IMR-90 (cell line): ENCODE data around the gene PYY. TPM values are rescaled to one million over a fixed set of nuclear protein-coding genes. Genes with fewer than 3 reads are reported as not detected.

Experiments
- ATAC-seq: fragments of 200-7000 bp; cut with Tn5 transposase; 2 replicates; pipeline ENCODE4 v1.9.1; 2020; ENCODE audit warnings: low read depth, mild to moderate bottlenecking, moderate library complexity
- BruUV-seq: library from RNA; stranded (reverse); fragments of 400-500 nt; replicated peaks from 2 replicates; lab custom pipeline; 2021; lab: Mats Ljungman, UMichigan
- CTCF ChIA-PET: fragments of 300-600 bp; formaldehyde crosslinking; extraction: SDS; loops from one replicate; lab custom pipeline; 2021; ENCODE audit warnings: antibody characterized with exemption; lab: Yijun Ruan, JAX
- POLR2A ChIA-PET: fragments of 300-600 bp; sonication (Branson Sonifier 250); formaldehyde crosslinking; loops from one replicate; lab custom pipeline; 2022; ENCODE audit warnings: antibody characterized with exemption; ENCODE audit not compliant: unreplicated experiment; lab: Charles Lee
- DNase-seq: peaks from one replicate; pipeline ENCODE4 v3.0.0; 2013
- H2AFZ ChIP-seq: replicated peaks from 2 replicates; pipeline ENCODE3; 2013; ENCODE audit warnings: low read length, mild to moderate bottlenecking; ENCODE audit not compliant: poor library complexity
- H2AK5ac ChIP-seq: 2 replicates; pipeline ENCODE4 v1.6.1; 2013; ENCODE audit warnings: low read depth, low read length, inconsistent platforms
- H2AK9ac ChIP-seq: replicated peaks from 2 replicates; pipeline ENCODE3; 2013; ENCODE audit warnings: mild to moderate bottlenecking, low read depth, low read length, moderate library complexity; ENCODE audit not compliant: poor library complexity
- H2BK120ac ChIP-seq: 2 replicates; pipeline ENCODE4 v1.6.1; 2013; ENCODE audit warnings: low read depth, low read length, inconsistent platforms
- H2BK15ac ChIP-seq: 3 replicates; pipeline ENCODE4 v1.6.1; 2013; ENCODE audit warnings: low read depth, low read length, inconsistent platforms
- H2BK20ac ChIP-seq: 2 replicates; pipeline ENCODE4 v1.6.1; 2013; ENCODE audit warnings: low read depth, mild to moderate bottlenecking, inconsistent platforms, low read length, moderate library complexity
- H2BK5ac ChIP-seq: 2 replicates; pipeline ENCODE4 v1.6.1; 2013; ENCODE audit warnings: mild to moderate bottlenecking, low read depth, low read length, inconsistent platforms; ENCODE audit not compliant: poor library complexity, severe bottlenecking
- H3K14ac ChIP-seq: replicated peaks from 2 replicates; pipeline ENCODE4 v1.6.1; 2013; ENCODE audit warnings: low read depth, low read length, inconsistent platforms
- H3K18ac ChIP-seq: 2 replicates; pipeline ENCODE4 v1.6.1; 2013; ENCODE audit warnings: low read depth, low read length, control low read depth
- H3K23ac ChIP-seq: 2 replicates; pipeline ENCODE4 v1.6.1; 2013; ENCODE audit warnings: low read depth, low read length, inconsistent platforms
- H3K27ac ChIP-seq: 2 replicates; pipeline ENCODE4 v1.5.1; 2013; ENCODE audit warnings: mild to moderate bottlenecking, control low read depth, low read length; ENCODE audit not compliant: insufficient read depth
- H3K27me3 ChIP-seq: 2 replicates; pipeline ENCODE4 v1.6.1; 2013; ENCODE audit warnings: low read length; ENCODE audit not compliant: control insufficient read depth, insufficient read depth
- H3K36me3 ChIP-seq: 2 replicates; pipeline ENCODE4 v1.6.1; 2013; ENCODE audit warnings: low read length, mixed read lengths; ENCODE audit not compliant: control insufficient read depth, insufficient read depth
- H3K4ac ChIP-seq: 2 replicates; pipeline ENCODE4 v1.6.1; 2013; ENCODE audit warnings: low read depth, low read length, inconsistent platforms
- H3K4me1 ChIP-seq: 2 replicates; pipeline ENCODE4 v1.6.1; 2013; ENCODE audit warnings: low read length, mixed read lengths; ENCODE audit not compliant: control insufficient read depth, insufficient read depth
- H3K4me2 ChIP-seq: 2 replicates; pipeline ENCODE4 v1.6.1; 2013; ENCODE audit warnings: low read depth, mild to moderate bottlenecking, control low read depth, low read length, moderate library complexity
- H3K4me3 ChIP-seq: 2 replicates; pipeline ENCODE4 v1.5.1; 2013; ENCODE audit warnings: low read depth, mild to moderate bottlenecking, control low read depth, low read length, moderate library complexity; ENCODE audit not compliant: insufficient read depth
- H3K56ac ChIP-seq: 2 replicates; pipeline ENCODE4 v1.6.1; 2013; ENCODE audit warnings: low read length, inconsistent platforms; ENCODE audit not compliant: insufficient read depth; ENCODE audit errors: extremely low read depth
- H3K79me1 ChIP-seq, 2 experiments: 2 replicates each; pipeline ENCODE4 v1.6.1; 2013; ENCODE audit warnings: low read length in 2 of 2, inconsistent platforms in 1 of 2, low read depth in 1 of 2
- H3K9ac ChIP-seq: 2 replicates; pipeline ENCODE4 v1.6.1; 2013; ENCODE audit warnings: low read depth, low read length, control low read depth
- H3K9me1 ChIP-seq: 2 replicates; pipeline ENCODE4 v1.6.1; 2013; ENCODE audit warnings: low read length, inconsistent platforms; ENCODE audit not compliant: insufficient read depth
- H3K9me3 ChIP-seq: 2 replicates; pipeline ENCODE4 v1.6.1; 2013; ENCODE audit warnings: low read length; ENCODE audit not compliant: control insufficient read depth, insufficient read depth
- H4K20me1 ChIP-seq: 2 replicates; pipeline ENCODE4 v1.6.1; 2013; ENCODE audit warnings: low read length, inconsistent platforms; ENCODE audit not compliant: insufficient read depth
- H4K5ac ChIP-seq: 2 replicates; pipeline ENCODE4 v1.6.1; 2013; ENCODE audit warnings: mild to moderate bottlenecking, low read depth, low read length, control low read depth
- H4K8ac ChIP-seq, 2 experiments: 2 replicates each; pipeline ENCODE4 v1.6.1; 2013; ENCODE audit warnings: low read depth in 2 of 2, low read length in 2 of 2, control low read depth in 1 of 2, inconsistent platforms in 1 of 2
- H4K91ac ChIP-seq: 2 replicates; pipeline ENCODE4 v1.6.1; 2013; ENCODE audit warnings: low read depth, low read length, inconsistent platforms; ENCODE audit not compliant: insufficient read depth
- BHLHE40 ChIP-seq: fragments of 150-350 bp; IDR thresholded peaks from 2 replicates; pipeline ENCODE4 v1.6.1; 2016; ENCODE audit warnings: mild to moderate bottlenecking, low read depth, low read length
- FOS ChIP-seq: fragments of 150-350 bp; IDR thresholded peaks from 2 replicates; pipeline ENCODE4 v1.6.1; 2016; ENCODE audit warnings: low read depth, low read length
- MXI1 ChIP-seq: IDR thresholded peaks from 2 replicates; pipeline ENCODE4 v1.6.1; 2012; ENCODE audit warnings: low read depth, mild to moderate bottlenecking, low read length, moderate library complexity, borderline replicate concordance
- NFE2L2 ChIP-seq: fragments of 150-350 bp; IDR thresholded peaks from 2 replicates; pipeline ENCODE4 v1.6.1; 2016; ENCODE audit warnings: low read depth, mild to moderate bottlenecking, low read length
- POLR2A ChIP-seq: IDR thresholded peaks from 2 replicates; pipeline ENCODE4 v1.6.1; 2012; ENCODE audit warnings: mild to moderate bottlenecking, low read depth, low read length
- RAD21 ChIP-seq: IDR thresholded peaks from 2 replicates; pipeline ENCODE4 v1.6.1; 2012; ENCODE audit warnings: low read length, improper control_type of control experiment
- RCOR1 ChIP-seq: IDR thresholded peaks from 2 replicates; pipeline ENCODE4 v1.6.1; 2012; ENCODE audit warnings: mild to moderate bottlenecking, low read length, improper control_type of control experiment; ENCODE audit not compliant: insufficient replicate concordance
- RFX5 ChIP-seq: IDR thresholded peaks from 2 replicates; pipeline ENCODE4 v1.8.0; 2012; ENCODE audit warnings: low read depth, mild to moderate bottlenecking, low read length, moderate library complexity
- SMC3 ChIP-seq: fragments of 150-350 bp; IDR thresholded peaks from 2 replicates; pipeline ENCODE4 v1.6.1; 2016; ENCODE audit warnings: low read depth, mild to moderate bottlenecking, antibody characterized with exemption, low read length, moderate library complexity
- WGBS, 2 experiments: methylation state at CpG; one replicate each; pipeline versions ENCODE4 v1.1.5 to v1.1.7; 2013; ENCODE audit warnings: missing lambda C conversion rate in 2 of 2; ENCODE audit not compliant: insufficient read length in 1 of 2; ENCODE audit errors: extremely low coverage in 2 of 2; 5-methylcytosine and 5-hydroxymethylcytosine counted together
- dilution Hi-C: fragments of 300-500 bp; cut with HindIII; formaldehyde crosslinking; loops from one replicate; pipeline ENCODE4 v1.14.3; 2018; ENCODE audit warnings: low sequenced_read_pairs; ENCODE audit not compliant: unreplicated experiment
- in situ Hi-C: fragments of 300-500 bp; cut with MboI; formaldehyde crosslinking; loops from 3 replicates; pipeline ENCODE4 v1.14.3; 2019; ENCODE audit warnings: low sequenced_read_pairs, inconsistent platforms, mixed read lengths
- intact Hi-C: fragments of 100-400 bp; cut with micrococcal nuclease; formaldehyde crosslinking; loops from 2 replicates; pipeline ENCODE4 v1.10.0; 2022
- polyA plus RNA-seq, 3 experiments: library from polyadenylated mRNA; depleted of rRNA; stranded (reverse); fragments of >200 nt; gene quantifications; 2 replicates each; pipeline ENCODE4 v1.2.3, GENCODE V29; 2012; ENCODE audit warnings: low replicate concordance in 1 of 3
- total RNA-seq: library from RNA; depleted of rRNA; stranded (reverse); fragments of >200 nt; gene quantifications from 2 replicates; pipeline ENCODE4 v1.2.3, GENCODE V29; 2012

The PYY gene
- total and polyA plus RNA-seq, 2 of the 4 experiments (the other 2 are of a cell fraction): not detected

- no peak overlapping the region for H3K4me2 ChIP-seq
- H3K36me3 ChIP-seq: no peaks in the 10 kb centered on the region
- no peak for DNase-seq
- peaks cover 3% of the 10 kb centered on the region; the same call in 1 of the 2 replicates for H3K9me1 ChIP-seq
- 19 to 100% methylated on average over 1 to 2 of the region's 4 CpGs for WGBS, 2 experiments
- no TSS peak for BruUV-seq
- no peak for ATAC-seq
- no peaks in the 10 kb centered on the region for H3K79me1 ChIP-seq
- H2AK5ac ChIP-seq: no peak overlapping the region
- POLR2A ChIA-PET: interaction anchor here (0.7 kb wide), 1 partner anchor 15 kb away, joined by 3 read pairs; no protein-coding TSS in a partner anchor
- 0 out of 2 replicates have a peak, but pooled peaks cover under 1% of the 10 kb centered on the region for H3K4me1 ChIP-seq
- no peak overlapping the region for H3K9ac ChIP-seq
- no peak overlapping the region for H3K27ac ChIP-seq
- H4K91ac ChIP-seq: no peak overlapping the region
- H2BK5ac ChIP-seq: peak overlapping the region; percentile 76
- no peak overlapping the region for H3K14ac ChIP-seq
- no peak for TF ChIP-seq BHLHE40
- TF ChIP-seq RAD21: no peak
- TF ChIP-seq SMC3: no peak
- TF ChIP-seq MXI1: no peak
- no peak for TF ChIP-seq FOS
- no peak for TF ChIP-seq RFX5
- no peak for TF ChIP-seq POLR2A
- no peak for TF ChIP-seq NFE2L2
- no peak for TF ChIP-seq RCOR1
- H3K18ac ChIP-seq: no peak overlapping the region
- no peak overlapping the region for H2AK9ac ChIP-seq
- no peak overlapping the region for H3K4me3 ChIP-seq
- in situ Hi-C loops: no loop called here
- intact Hi-C loops: no loop called here
- no peak overlapping the region for H3K4ac ChIP-seq
- no peaks in the 10 kb centered on the region for H3K9me3 ChIP-seq
- H4K20me1 ChIP-seq: no peaks in the 10 kb centered on the region
- H2AFZ ChIP-seq: no peak overlapping the region
- no peak overlapping the region for H3K56ac ChIP-seq
- peaks cover 53% of the 10 kb centered on the region for H3K27me3 ChIP-seq
- H3K23ac ChIP-seq: no peak overlapping the region; the same call in 1 of the 2 replicates
- H2BK15ac ChIP-seq: no peak overlapping the region
- no peak overlapping the region for H4K5ac ChIP-seq
- no peak overlapping the region for H2BK20ac ChIP-seq
- no peak overlapping the region for H4K8ac ChIP-seq
- no peak overlapping the region for H2BK120ac ChIP-seq
- CTCF ChIA-PET: no interaction called here
- dilution Hi-C loops: no loop called here
These were observed 41.0 kb downstream of the PYY start for GRCh38 chr17:43912635-43913304.
